Measurements from ENCODE around the gene PGM1.

- TF ChIP-seq POLR2A (IDR thresholded peaks at IDR 0.05) (no peak), CTCF (IDR thresholded peaks at IDR 0.05) (no peak)
Measured at GRCh38 chr1:63688302-63688890, 95.2 kb downstream of the PGM1 start.
